Inferior parietal cortex (tissue), 1 donor: ENCODE results near the gene OBSCN.
A peak's percentile ranks its signal among the peaks of the same experiment; 100 is the strongest.
"Not testable (repeated sequence)": the region's sequence is repeated elsewhere in the genome, so short reads cannot be mapped to it uniquely, and the experiment has no call there.

Source experiments
- DNase-seq: peaks from one replicate; pipeline ENCODE4 v3.0.0-alpha.2; 2016; ENCODE audit errors: extremely low spot score

The OBSCN gene

GRCh38 chr1:228262475-228262874 is 54.6 kb downstream of the OBSCN start:
- no peak for DNase-seq

DNA sequence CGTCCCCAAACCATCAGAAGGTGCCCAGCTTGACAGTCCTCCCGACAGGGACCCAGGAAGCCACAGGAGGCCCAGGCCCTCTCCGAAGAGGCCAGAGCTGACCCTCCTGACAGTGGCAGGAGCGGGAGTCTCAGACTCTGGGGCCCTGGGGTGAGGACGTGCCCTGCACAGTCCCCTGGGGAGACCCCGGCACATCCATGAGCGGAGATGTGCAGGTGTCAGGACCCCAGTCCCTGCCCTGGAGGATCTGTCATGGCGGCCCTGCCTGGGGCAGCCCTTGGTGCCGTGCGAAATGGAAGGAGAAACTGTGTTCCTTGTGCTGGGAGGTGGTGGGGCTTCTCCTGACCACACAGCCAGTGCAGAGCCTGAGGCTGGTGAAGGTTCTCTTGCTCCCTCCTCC is 55.8 kb downstream of the OBSCN start:
- no peak for DNase-seq

GRCh38 chr1:228264090-228264829 is 56.4 kb downstream of the OBSCN start:
- DNase-seq: no peak

- DNase-seq: no peak
Observed at GRCh38 chr1:228265167-228265566, 57.3 kb downstream of the OBSCN start.

DNA sequence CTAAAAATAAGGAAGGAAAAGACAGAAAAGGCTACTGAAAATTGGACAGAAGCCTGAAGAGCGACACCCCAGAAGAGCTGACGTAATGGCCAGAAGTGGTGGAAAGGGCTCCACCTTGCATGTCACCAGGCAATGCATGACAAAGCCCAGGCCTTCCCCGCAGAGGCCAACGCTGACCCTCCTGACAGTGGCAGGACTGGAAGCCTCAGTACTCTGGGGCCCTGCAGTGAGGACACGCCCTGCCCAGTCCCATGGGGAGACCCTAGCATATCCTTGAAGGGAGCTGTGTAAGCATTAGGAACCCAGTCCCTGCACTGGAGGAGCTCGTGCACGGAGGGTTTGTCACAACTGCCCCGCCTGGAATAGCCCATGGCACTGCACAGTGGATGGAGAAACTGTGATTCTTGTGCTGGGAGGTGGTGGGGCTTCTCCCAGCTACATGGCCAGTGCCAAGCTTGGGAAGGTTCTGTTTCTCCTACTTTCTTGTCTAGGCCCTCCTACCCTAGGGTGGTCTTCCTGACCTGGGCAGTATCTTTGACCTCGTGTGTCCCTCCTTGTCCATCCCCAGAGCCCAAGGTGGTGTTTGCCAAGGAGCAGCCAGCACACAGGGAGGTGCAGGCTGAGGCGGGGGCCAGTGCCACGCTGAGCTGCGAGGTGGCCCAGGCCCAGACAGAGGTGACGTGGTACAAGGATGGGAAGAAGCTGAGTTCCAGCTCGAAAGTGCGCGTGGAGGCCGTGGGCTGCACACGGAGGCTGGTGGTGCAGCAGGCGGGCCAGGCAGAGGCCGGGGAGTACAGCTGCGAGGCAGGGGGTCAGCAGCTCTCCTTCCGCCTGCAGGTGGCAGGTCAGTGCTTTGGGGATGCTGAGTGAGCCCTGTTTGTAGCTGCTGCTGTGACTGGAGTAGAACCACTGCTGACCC is 60.4 kb downstream of the OBSCN start:
- no peak for DNase-seq

- no peak for DNase-seq
Observed at GRCh38 chr1:228268881-228269265, 61.0 kb downstream of the OBSCN start.

DNA sequence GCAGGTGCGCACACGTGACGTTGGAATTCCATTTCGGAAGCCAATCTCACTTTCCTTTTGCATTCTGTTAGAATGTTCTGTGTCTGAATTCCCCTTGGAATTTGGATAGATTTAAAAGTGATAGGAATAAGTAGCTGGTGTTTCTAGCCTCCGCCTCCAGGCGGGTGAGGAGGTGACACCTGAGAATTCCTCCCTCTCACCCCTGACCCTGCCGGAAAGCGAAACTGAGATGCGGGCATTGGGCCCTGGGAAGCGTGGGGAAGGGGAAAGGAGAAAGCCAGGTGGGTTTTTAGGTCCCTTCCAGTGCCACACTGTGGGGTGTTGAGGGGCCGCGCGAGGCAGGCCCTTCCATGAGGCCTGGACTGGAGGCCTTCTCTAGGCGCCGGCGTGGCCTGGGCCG is 61.6 kb downstream of the OBSCN start:
- not testable (repeated sequence) for DNase-seq

GRCh38 chr1:228270032-228270431 is 62.2 kb downstream of the OBSCN start:
- no peak for DNase-seq

DNA sequence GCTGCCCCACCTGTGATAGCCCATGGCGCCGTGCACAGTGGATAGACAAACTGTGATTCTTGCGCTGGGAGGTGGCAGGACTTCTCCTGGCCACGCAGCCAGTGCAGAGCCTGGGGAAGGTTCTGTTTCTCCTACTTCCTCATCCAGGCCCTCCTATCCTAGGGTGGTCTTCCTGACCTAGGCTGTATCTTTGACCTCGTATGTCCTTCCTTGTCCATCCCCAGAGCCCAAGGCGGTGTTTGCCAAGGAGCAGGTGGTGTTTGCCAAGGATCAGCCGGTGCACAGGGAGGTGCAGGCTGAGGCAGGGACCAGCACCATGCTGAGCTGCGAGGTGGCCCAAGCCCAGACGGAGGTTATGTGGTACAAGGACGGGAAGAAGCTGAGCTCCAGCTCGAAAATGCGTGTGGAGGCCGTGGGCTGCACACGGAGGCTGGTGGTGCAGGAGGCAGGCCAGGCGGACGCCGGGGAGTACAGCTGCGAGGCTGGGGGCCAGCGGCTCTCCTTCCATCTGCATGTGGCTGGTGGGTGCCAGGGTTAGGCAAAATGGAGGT is 63.9 kb downstream of the OBSCN start:
- DNase-seq: no peak

GRCh38 chr1:228272331-228272791 is 64.5 kb downstream of the OBSCN start:
- no peak for DNase-seq

- no peak for DNase-seq
Observed at GRCh38 chr1:228272831-228273571, 65.2 kb downstream of the OBSCN start.

- DNase-seq: no peak
Observed at GRCh38 chr1:228273720-228274451, 66.0 kb downstream of the OBSCN start.

DNA sequence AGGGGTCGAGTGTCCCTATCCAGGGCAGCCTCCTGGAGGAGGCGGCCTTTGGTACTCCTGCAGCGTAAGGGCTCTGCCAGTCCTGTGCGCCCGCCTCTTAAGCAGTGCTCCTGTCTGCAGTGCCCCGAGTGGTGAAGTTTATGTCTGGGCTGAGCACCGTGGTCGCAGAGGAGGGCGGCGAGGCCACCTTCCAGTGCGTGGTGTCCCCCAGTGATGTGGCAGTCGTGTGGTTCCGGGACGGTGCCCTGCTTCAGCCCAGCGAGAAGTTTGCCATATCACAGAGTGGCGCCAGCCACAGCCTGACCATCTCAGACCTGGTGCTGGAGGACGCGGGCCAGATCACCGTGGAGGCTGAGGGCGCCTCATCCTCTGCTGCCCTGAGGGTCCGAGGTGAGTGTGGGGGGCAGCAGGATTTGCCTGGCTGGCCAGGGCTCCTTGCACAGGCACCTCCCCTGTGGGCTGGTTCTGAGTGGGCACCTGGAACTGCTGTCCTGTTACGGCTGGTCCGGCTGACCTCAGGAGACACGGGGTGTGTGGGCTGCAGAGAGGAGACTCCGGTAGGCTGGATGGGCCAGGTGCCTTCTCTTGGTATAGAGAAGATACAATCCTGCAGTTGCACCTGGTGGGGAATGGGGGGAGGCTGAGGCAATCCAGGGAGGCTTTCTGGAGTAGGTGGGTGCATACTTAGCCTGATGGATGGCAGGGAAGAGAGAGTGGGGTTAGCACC is 66.8 kb downstream of the OBSCN start:
- no peak for DNase-seq

DNA sequence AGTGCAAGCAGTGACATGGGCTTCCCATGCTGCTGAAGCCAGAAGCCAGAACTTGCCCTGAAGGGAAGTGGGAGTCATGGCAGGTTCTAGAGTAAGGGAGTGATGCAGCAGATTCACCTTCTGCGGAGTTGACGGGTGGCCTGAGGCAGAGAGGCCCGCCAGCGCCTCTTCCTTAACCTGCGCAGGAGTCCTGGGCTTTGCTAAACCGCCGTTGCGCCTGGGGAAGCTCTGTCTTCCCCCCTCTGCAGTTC is 67.3 kb downstream of the OBSCN start:
- DNase-seq: no peak

DNA sequence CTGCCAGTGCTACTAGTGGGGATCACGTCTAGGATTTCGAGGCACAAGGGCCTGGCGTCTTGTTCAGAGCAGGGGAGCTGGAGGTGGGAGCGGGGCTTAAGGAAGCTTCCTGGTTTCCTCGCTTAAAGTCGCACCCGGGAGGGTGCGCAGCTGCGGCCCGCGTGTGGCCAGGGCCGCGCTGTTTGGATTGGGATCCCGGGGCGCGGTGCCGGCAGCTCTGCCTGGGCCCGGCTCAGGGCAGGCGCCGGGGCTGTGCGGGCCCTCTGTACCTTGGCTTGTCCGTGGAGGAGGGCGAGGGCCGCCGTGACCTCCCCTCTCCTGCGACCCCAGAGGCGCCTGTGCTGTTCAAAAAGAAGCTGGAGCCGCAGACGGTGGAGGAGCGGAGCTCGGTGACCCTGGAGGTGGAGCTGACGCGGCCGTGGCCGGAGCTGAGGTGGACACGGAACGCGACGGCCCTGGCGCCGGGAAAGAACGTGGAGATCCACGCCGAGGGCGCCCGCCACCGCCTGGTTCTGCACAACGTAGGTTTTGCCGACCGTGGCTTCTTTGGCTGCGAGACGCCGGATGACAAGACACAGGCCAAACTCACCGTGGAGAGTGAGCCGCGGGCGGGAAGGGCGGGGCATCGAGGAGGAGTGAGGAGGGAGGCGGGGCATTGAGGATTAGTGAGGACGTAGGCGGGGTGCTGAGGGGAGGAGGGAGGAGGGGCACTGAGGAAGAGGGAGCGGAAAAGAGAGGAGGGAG is 67.8 kb downstream of the OBSCN start:
- DNase-seq: peak; percentile 34

DNA sequence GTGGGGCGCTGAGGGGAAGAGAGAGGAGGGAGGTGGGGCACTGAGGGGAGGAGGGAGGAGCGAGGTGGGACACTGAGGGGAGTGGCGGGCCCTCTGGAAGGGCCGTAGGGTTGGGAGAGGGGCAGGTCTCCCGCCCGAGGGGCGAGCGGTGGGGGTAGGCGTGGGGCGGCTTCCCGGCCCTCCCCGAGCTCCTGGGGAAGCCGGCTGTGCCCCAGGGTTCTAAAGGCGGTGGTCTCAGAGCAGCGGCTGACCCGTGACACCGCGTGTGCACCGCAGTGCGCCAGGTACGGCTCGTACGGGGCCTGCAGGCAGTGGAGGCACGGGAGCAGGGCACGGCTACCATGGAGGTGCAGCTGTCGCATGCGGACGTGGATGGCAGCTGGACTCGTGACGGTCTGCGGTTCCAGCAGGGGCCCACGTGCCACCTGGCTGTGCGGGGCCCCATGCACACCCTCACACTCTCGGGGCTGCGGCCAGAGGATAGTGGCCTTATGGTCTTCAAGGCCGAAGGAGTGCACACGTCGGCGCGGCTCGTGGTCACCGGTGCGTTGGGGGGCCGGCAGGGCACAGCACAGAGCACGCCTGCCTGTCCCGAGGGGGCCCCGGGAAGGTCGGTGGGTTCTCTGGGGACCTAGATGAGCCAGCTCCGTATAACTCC is 68.5 kb downstream of the OBSCN start:
- DNase-seq: no peak

DNA sequence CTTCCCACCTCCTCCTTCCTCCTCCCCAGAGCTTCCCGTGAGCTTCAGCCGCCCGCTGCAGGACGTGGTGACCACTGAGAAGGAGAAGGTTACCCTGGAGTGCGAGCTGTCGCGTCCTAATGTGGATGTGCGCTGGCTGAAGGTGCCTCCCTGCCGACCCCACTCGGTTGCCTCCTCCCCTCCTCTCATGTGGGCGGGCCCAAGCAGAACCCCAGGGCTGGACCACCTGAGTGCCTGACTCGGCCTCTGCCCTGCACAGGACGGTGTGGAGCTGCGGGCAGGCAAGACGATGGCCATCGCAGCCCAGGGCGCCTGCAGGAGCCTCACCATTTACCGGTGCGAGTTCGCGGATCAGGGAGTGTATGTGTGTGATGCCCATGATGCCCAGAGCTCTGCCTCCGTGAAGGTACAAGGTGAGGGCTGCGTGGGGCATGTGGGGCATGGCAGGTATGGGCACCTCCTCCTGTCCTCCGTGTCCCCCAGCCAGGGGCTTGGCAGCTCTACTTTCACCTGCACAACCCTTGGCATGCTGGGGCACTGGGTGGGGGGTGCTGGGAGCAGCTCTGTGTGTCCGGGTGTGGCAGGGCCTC is 69.2 kb downstream of the OBSCN start:
- no peak for DNase-seq

GRCh38 chr1:228277491-228278431 is 69.9 kb downstream of the OBSCN start:
- no peak for DNase-seq
